ENCODE results near the gene OR6S1. TPM values are rescaled to one million over a fixed set of nuclear protein-coding genes. Genes with fewer than 3 reads are reported as not detected.

OR6S1 gene
- total and polyA plus RNA-seq, 2 of the 8 experiments (the other 6 are each of a cell fraction or from before 2014, with no cell fraction given), result not detected

DNA sequence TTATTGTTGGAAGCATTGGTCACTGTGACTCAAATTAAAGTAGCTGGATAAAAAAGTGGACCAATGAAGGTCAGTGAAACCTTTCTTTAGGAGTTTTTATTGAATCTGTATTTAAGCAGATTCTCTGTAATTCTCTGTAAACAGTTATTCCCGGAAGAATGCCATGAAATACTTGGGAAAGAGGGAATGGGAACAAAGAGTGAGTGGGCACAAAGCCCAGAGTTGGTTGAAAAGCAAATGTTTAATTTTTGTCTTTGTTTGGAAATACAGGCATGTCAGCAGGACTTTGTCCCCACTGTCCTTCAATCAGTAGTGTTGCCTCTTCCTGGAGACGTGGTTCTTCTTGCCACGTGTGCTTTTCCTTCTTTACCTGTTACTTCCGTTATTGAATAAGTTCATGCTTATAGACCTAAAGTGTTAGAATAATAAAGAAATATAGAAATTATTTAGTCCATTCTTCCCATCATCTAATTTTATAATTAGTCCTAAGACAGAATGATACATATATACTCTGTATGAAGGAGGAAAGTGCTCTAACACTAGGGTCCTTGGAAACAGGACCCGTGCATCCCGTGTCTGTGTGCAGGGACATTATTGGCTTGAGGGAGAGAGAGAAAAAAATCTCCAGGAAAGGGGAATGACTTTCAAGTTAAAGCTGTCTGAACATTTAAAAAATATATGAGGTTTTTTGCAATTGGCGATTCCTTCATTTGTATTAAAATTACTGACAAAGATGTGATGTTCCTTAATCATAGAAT, 45.1 kb upstream of the OR6S1 start:
- Histone ChIP-seq H4K5ac (ENCODE audit: insufficient read length, low read depth, low read length) (no peak overlapping the region), H2BK12ac (ENCODE audit: low read depth, low read length) (no peak overlapping the region), H3K4me2 (ENCODE audit: insufficient read depth in 1 of 2, low read depth in 2 of 2, low read length in 2 of 2) (no peak overlapping the region), H3K27me3 (replicated peaks in 1 of 4; ENCODE audit: control insufficient read depth in 3 of 4, extremely low read depth in 1 of 4, insufficient read depth in 3 of 4, low read length in 3 of 4) (no peaks in the 10 kb centered on the region), H3K4ac (replicated peaks; ENCODE audit: insufficient read length, low read depth, low read length) (no peak overlapping the region), H3K18ac (ENCODE audit: extremely low read depth, low read length) (no peak overlapping the region), H3K4me1 (replicated peaks in 1 of 4; ENCODE audit: control insufficient read depth in 3 of 4, insufficient read depth in 4 of 4, low read length in 3 of 4) (no peaks in the 10 kb centered on the region), H3K79me1 (ENCODE audit: low read depth, low read length) (no peaks in the 10 kb centered on the region), H3K23me2 (ENCODE audit: low read depth, low read length) (peaks cover 20% of the 10 kb centered on the region), H3K23ac (ENCODE audit: insufficient read length) (no peak overlapping the region), H4K8ac (ENCODE audit: extremely low read depth, insufficient read depth, low read length) (no peak overlapping the region), H2BK120ac (replicated peaks; ENCODE audit: low read depth, low read length) (no peak overlapping the region), H2BK20ac (ENCODE audit: low read length) (no peak overlapping the region), H3K9ac (replicated peaks in 1 of 4; ENCODE audit: extremely low read depth in 1 of 4, low read depth in 3 of 4, low read length in 3 of 4) (no peak overlapping the region), H2AFZ (ENCODE audit: low read length) (no peak overlapping the region), H4K91ac (replicated peaks; ENCODE audit: insufficient read length, low read length) (no peak overlapping the region), H4K20me1 (replicated peaks in 1 of 2; ENCODE audit: control insufficient read depth in 1 of 2, insufficient read depth in 2 of 2, low read length in 2 of 2) (no peaks in the 10 kb centered on the region), H3K9me3 (ENCODE audit: insufficient read depth in 2 of 2, low read depth in 1 of 2, low read length in 1 of 2) (no peaks in the 10 kb centered on the region), H2AK5ac (ENCODE audit: low read depth, low read length) (no peak overlapping the region), H3K56ac (replicated peaks; ENCODE audit: insufficient read length, low read depth, low read length) (no peak overlapping the region), H3K79me2 (ENCODE audit: control insufficient read depth in 1 of 2, insufficient read depth in 2 of 2, low read length in 2 of 2) (no peaks in the 10 kb centered on the region), H3K4me3 (ENCODE audit: extremely low read depth in 1 of 4, insufficient read depth in 2 of 4, low read depth in 3 of 4, low read length in 4 of 4) (no peak overlapping the region), H3K36me3 (ENCODE audit: control insufficient read depth in 2 of 4, insufficient read depth in 4 of 4, low read length in 3 of 4) (no peaks in the 10 kb centered on the region), H3K14ac (ENCODE audit: insufficient read length) (no peak overlapping the region), H3K27ac (ENCODE audit: low read depth, low read length) (no peak overlapping the region), H2BK5ac (ENCODE audit: low read depth, low read length) (no peak overlapping the region), H2BK15ac (ENCODE audit: low read length) (no peak overlapping the region)
- ChIA-PET CTCF (ENCODE audit: partially characterized antibody) (interaction anchor here (0.6 to 16.7 kb wide), 6 partner anchors 10 to 76 kb away, joined by 3 to 282 read pairs (median 6); no protein-coding TSS in a partner anchor), POLR2A (ENCODE audit: partially characterized antibody) (no interaction called here)
- DNase-seq (ENCODE audit: low read depth in 1 of 2, low spot score in 2 of 2), result no peak
- FAIRE-seq, result no peak
- WGBS, 2 experiments (ENCODE audit: extremely low coverage in 1 of 2, insufficient coverage in 1 of 2, insufficient read length in 1 of 2, insufficient replicate concordance in 2 of 2, low coverage in 1 of 2, low lambda C conversion rate in 2 of 2, missing lambda C conversion rate in 1 of 2), result 86% methylated on average over 7 of the region's 7 CpGs; no CpG with 5 or more reads in 1 of the 2 experiments
- no peak for TF ChIP-seq TCF12 (IDR thresholded peaks at IDR 0.05; ENCODE audit: low read depth, low read length)
- no peak for TF ChIP-seq SAP30 (IDR thresholded peaks at IDR 0.05; ENCODE audit: insufficient read depth, insufficient replicate concordance, low read length)
- no peak for TF ChIP-seq PHF8 (conservative IDR thresholded peaks at IDR 0.05; ENCODE audit: low read depth, low read length)
- no peak for TF ChIP-seq YY1 (IDR thresholded peaks at IDR 0.05; ENCODE audit: low read depth, low read length)
- no peak for TF ChIP-seq SIRT6 (IDR thresholded peaks at IDR 0.05; ENCODE audit: low read length)
- TF ChIP-seq RNF2 (IDR thresholded peaks at IDR 0.05; ENCODE audit: borderline replicate concordance, low read depth, low read length, missing control alignments, poor library complexity, severe bottlenecking), result no peak
